BLaER1 treated with 17β-estradiol and CSF1 and Interleukin-3, amounts not matched to agents 10 nM and 100 nM (cell line): Measurements from ENCODE around the gene SUN1.

Experiments
- H3K27ac ChIP-seq, 11 experiments: shearing (Covaris generic); formaldehyde crosslinking; 2 replicates each; pipeline ENCODE4 v1.8.1; 2022
- H3K27me3 ChIP-seq, 11 experiments: shearing (Covaris generic); formaldehyde crosslinking; 2 replicates each; pipeline ENCODE4 v1.8.1; 2022
- H3K36me3 ChIP-seq, 11 experiments: shearing (Covaris generic); formaldehyde crosslinking; 2 replicates each; pipeline ENCODE4 v1.8.1; 2022
- H3K4me1 ChIP-seq, 10 experiments: shearing (Covaris generic); formaldehyde crosslinking; 2 replicates each; pipeline ENCODE4 v1.8.1; 2022
- H3K4me2 ChIP-seq, 11 experiments: shearing (Covaris generic); formaldehyde crosslinking; 2 replicates each; pipeline ENCODE4 v1.8.1; 2022
- H3K4me3 ChIP-seq, 10 experiments: shearing (Covaris generic); formaldehyde crosslinking; 2 replicates each; pipeline ENCODE4 v1.8.1; 2022
- H3K9ac ChIP-seq, 11 experiments: shearing (Covaris generic); formaldehyde crosslinking; 2 replicates each; pipeline ENCODE4 v1.8.1; 2022
- H3K9me3 ChIP-seq, 11 experiments: shearing (Covaris generic); formaldehyde crosslinking; replicated peaks in 1 of 11; 2 replicates each; pipeline ENCODE4 v1.8.1; 2022
- H4K20me1 ChIP-seq, 11 experiments: shearing (Covaris generic); formaldehyde crosslinking; 2 replicates each; pipeline ENCODE4 v1.8.1; 2022
- Cebpa-rat ChIP-seq, 11 experiments: shearing (Covaris generic); IDR thresholded peaks; 2 replicates each; pipeline ENCODE4 v1.8.1; 2022

Gene SUN1

GRCh38 chr7:913736-914520 is 81.7 kb downstream of the SUN1 start:
- H3K9ac ChIP-seq = peak overlapping the region in 2 of 11 experiments; percentile 4 to 8; a peak in 2 of 22 replicates
- no peak for TF ChIP-seq Cebpa-rat (IDR thresholded peaks at IDR 0.05)
- H3K4me1 ChIP-seq = peaks cover 48 to 91% (median 78%) of the 10 kb centered on the region in 10 experiments
- H3K27me3 ChIP-seq = peaks cover 0 to 20% (median 9%) of the 10 kb centered on the region in 11 experiments; a peak in 15 of 22 replicates
- peaks cover 0 to 55% (median 28%) of the 10 kb centered on the region in 11 experiments; a peak in 17 of 22 replicates for H3K36me3 ChIP-seq
- peak overlapping the region in 5 of 11 experiments; percentile 26 to 73 (median 63); a peak in 9 of 22 replicates for H3K4me2 ChIP-seq
- H3K9me3 ChIP-seq = peaks cover 0 to 10% (median 0%) of the 10 kb centered on the region in 11 experiments; a peak in 1 of 22 replicates
- H3K27ac ChIP-seq = peak overlapping the region in 2 of 11 experiments; percentile 3 to 22; a peak in 2 of 22 replicates
- no peak overlapping the region for H3K4me3 ChIP-seq
- peaks cover 0 to 43% (median 18%) of the 10 kb centered on the region in 11 experiments; a peak in 15 of 22 replicates for H4K20me1 ChIP-seq

GRCh38 chr7:914521-915194 is 82.4 kb downstream of the SUN1 start:
- peaks cover 0 to 10% (median 0%) of the 10 kb centered on the region in 11 experiments; a peak in 1 of 22 replicates for H3K9me3 ChIP-seq
- H3K4me2 ChIP-seq = peak overlapping the region in 7 of 11 experiments; percentile 8 to 73 (median 54); a peak in 8 of 22 replicates
- H3K36me3 ChIP-seq = peaks cover 0 to 60% (median 28%) of the 10 kb centered on the region in 11 experiments; a peak in 17 of 22 replicates
- peak overlapping the region in 2 of 11 experiments; percentile 4 to 8; a peak in 2 of 22 replicates for H3K9ac ChIP-seq
- H3K4me3 ChIP-seq = no peak overlapping the region
- peaks cover 0 to 45% (median 17%) of the 10 kb centered on the region in 11 experiments; a peak in 14 of 22 replicates for H4K20me1 ChIP-seq
- peaks cover 46 to 90% (median 76%) of the 10 kb centered on the region in 10 experiments for H3K4me1 ChIP-seq
- no peak for TF ChIP-seq Cebpa-rat (IDR thresholded peaks at IDR 0.05)
- peaks cover 0 to 13% (median 3%) of the 10 kb centered on the region in 11 experiments; a peak in 14 of 22 replicates for H3K27me3 ChIP-seq
- H3K27ac ChIP-seq = peak overlapping the region in 1 of 11 experiments; percentile 22; a peak in 1 of 22 replicates

- TF ChIP-seq Cebpa-rat (IDR thresholded peaks at IDR 0.05) = no peak
- H3K9ac ChIP-seq = peak overlapping the region in 1 of 11 experiments; percentile 6; a peak in 1 of 22 replicates
Observed at GRCh38 chr7:915291-916218, 83.3 kb downstream of the SUN1 start.

GRCh38 chr7:916291-916941 is 84.1 kb downstream of the SUN1 start:
- no peaks in the 10 kb centered on the region for H3K27me3 ChIP-seq

More at GRCh38 chr7:915291-916218, 83.3 kb downstream of the SUN1 start:
- peaks cover 40 to 89% (median 75%) of the 10 kb centered on the region in 10 experiments for H3K4me1 ChIP-seq
- peak overlapping the region in 9 of 11 experiments; percentile 6 to 73 (median 36); a peak in 11 of 22 replicates for H3K4me2 ChIP-seq
- peaks cover 0 to 4% (median 0%) of the 10 kb centered on the region in 11 experiments; a peak in 7 of 22 replicates for H3K27me3 ChIP-seq
- no peak overlapping the region for H3K27ac ChIP-seq
- H3K36me3 ChIP-seq = peaks cover 0 to 60% (median 28%) of the 10 kb centered on the region in 11 experiments; a peak in 17 of 22 replicates
- H4K20me1 ChIP-seq = peaks cover 0 to 45% (median 15%) of the 10 kb centered on the region in 11 experiments; a peak in 12 of 22 replicates
- H3K4me3 ChIP-seq = no peak overlapping the region
- H3K9me3 ChIP-seq = peaks cover 0 to 10% (median 0%) of the 10 kb centered on the region in 11 experiments; a peak in 1 of 22 replicates

GRCh38 chr7:917255-918117 is 85.2 kb downstream of the SUN1 start:
- no peak overlapping the region for H3K4me3 ChIP-seq
- H3K4me2 ChIP-seq = peak overlapping the region in 2 of 11 experiments; percentile 46 to 70; a peak in 4 of 22 replicates
- peaks cover 0 to 37% (median 13%) of the 10 kb centered on the region in 11 experiments; a peak in 12 of 22 replicates for H4K20me1 ChIP-seq
- no peaks in the 10 kb centered on the region for H3K27me3 ChIP-seq
- H3K36me3 ChIP-seq = peaks cover 0 to 65% (median 28%) of the 10 kb centered on the region in 11 experiments; a peak in 17 of 22 replicates
- H3K9me3 ChIP-seq = peaks cover 0 to 10% (median 0%) of the 10 kb centered on the region in 11 experiments; a peak in 1 of 22 replicates
- no peak overlapping the region for H3K9ac ChIP-seq
- H3K27ac ChIP-seq = no peak overlapping the region
- TF ChIP-seq Cebpa-rat (IDR thresholded peaks at IDR 0.05) = no peak
- peaks cover 52 to 92% (median 82%) of the 10 kb centered on the region in 10 experiments for H3K4me1 ChIP-seq

More at GRCh38 chr7:916291-916941, 84.1 kb downstream of the SUN1 start:
- Histone ChIP-seq H3K4me2 (peak overlapping the region; percentile 6 to 39 (median 25); a peak in 8 of 22 replicates), H4K20me1 (peaks cover 0 to 45% (median 13%) of the 10 kb centered on the region in 11 experiments; a peak in 12 of 22 replicates), H3K27ac (no peak overlapping the region), H3K9ac (0 out of 22 replicates have a peak overlapping the region, but pooled peaks of 1 of the 11 experiments have one; percentile 6), H3K4me3 (no peak overlapping the region), H3K9me3 (peaks cover 0 to 10% (median 0%) of the 10 kb centered on the region in 11 experiments; a peak in 1 of 22 replicates), H3K4me1 (peaks cover 41 to 90% (median 76%) of the 10 kb centered on the region in 10 experiments), H3K36me3 (peaks cover 0 to 67% (median 28%) of the 10 kb centered on the region in 11 experiments; a peak in 17 of 22 replicates)
- TF ChIP-seq Cebpa-rat (IDR thresholded peaks at IDR 0.05) = no peak

GRCh38 chr7:918118-918425 is 85.8 kb downstream of the SUN1 start:
- peaks cover 0 to 10% (median 0%) of the 10 kb centered on the region in 11 experiments; a peak in 1 of 22 replicates for H3K9me3 ChIP-seq
- no peak for TF ChIP-seq Cebpa-rat (IDR thresholded peaks at IDR 0.05)
- H3K27me3 ChIP-seq = no peaks in the 10 kb centered on the region
- peak overlapping the region in 6 of 11 experiments; percentile 12 to 70 (median 51); a peak in 6 of 22 replicates for H3K4me2 ChIP-seq
- 0 out of 22 replicates have a peak overlapping the region, but pooled peaks of 2 of the 11 experiments have one; percentile 15 to 23 for H3K27ac ChIP-seq
- peaks cover 57 to 91% (median 82%) of the 10 kb centered on the region in 10 experiments for H3K4me1 ChIP-seq
- H4K20me1 ChIP-seq = peaks cover 0 to 33% (median 13%) of the 10 kb centered on the region in 11 experiments; a peak in 12 of 22 replicates
- peaks cover 0 to 65% (median 28%) of the 10 kb centered on the region in 11 experiments; a peak in 17 of 22 replicates for H3K36me3 ChIP-seq
- H3K9ac ChIP-seq = no peak overlapping the region
- no peak overlapping the region for H3K4me3 ChIP-seq
